PC-9 (cell line): ENCODE results near the gene HERC2. TPM values are rescaled to one million over a fixed set of nuclear protein-coding genes. Genes with fewer than 3 reads are reported as not detected.
"Not testable (repeated sequence)": the region's sequence is repeated elsewhere in the genome, so short reads cannot be mapped to it uniquely, and the experiment has no call there.

Experiments used
- BruUV-seq: library from RNA; stranded (reverse); fragments of 400-500 nt; replicated peaks from 2 replicates; lab custom pipeline; 2021; lab: Mats Ljungman, UMichigan
- CTCF ChIA-PET: fragments of 300-600 bp; sonication (Branson Sonifier 250); formaldehyde crosslinking; loops from one replicate; lab custom pipeline; 2022; ENCODE audit warnings: antibody characterized with exemption; lab: Charles Lee
- POLR2A ChIA-PET: fragments of 300-600 bp; sonication (Branson Sonifier 250); formaldehyde crosslinking; loops from one replicate; lab custom pipeline; 2022; ENCODE audit warnings: antibody characterized with exemption; ENCODE audit not compliant: unreplicated experiment; lab: Charles Lee
- DNase-seq, 2 experiments: peaks; one replicate each; pipeline versions ENCODE4 v3.0.0 to v3.0.0-alpha.2; 2015 to 2022; ENCODE audit warnings: mixed read lengths in 1 of 2
- H2AFZ ChIP-seq: fragments of 200-600 bp; sonication (generic); 2 replicates; pipeline ENCODE4 v1.8.1; 2017; ENCODE audit warnings: antibody characterized with exemption
- H3F3A ChIP-seq: fragments of 200-600 bp; sonication (generic); 2 replicates; pipeline ENCODE4 v1.8.1; 2017; ENCODE audit warnings: antibody characterized with exemption, mild to moderate bottlenecking, low read depth; ENCODE audit not compliant: insufficient read depth
- H3K27ac ChIP-seq: fragments of 200-600 bp; sonication (generic); 2 replicates; pipeline ENCODE4 v1.6.1; 2016; ENCODE audit warnings: mixed run types
- H3K27me3 ChIP-seq: fragments of 200-600 bp; sonication (generic); 2 replicates; pipeline ENCODE4 v1.6.1; 2016; ENCODE audit warnings: low read depth, mixed run types; ENCODE audit not compliant: insufficient read depth
- H3K36me3 ChIP-seq: fragments of 200-600 bp; sonication (generic); 2 replicates; pipeline ENCODE4 v1.6.1; 2016; ENCODE audit warnings: low read depth, mixed run types
- H3K4me1 ChIP-seq: fragments of 200-600 bp; sonication (generic); replicated peaks from 2 replicates; pipeline ENCODE4 v1.6.1; 2016; ENCODE audit warnings: mixed run types; ENCODE audit not compliant: insufficient read depth
- H3K4me2 ChIP-seq: fragments of 200-600 bp; sonication (generic); 2 replicates; pipeline ENCODE4 v1.6.1; 2017; ENCODE audit warnings: mixed run types
- H3K4me3 ChIP-seq: fragments of 200-600 bp; sonication (generic); 2 replicates; pipeline ENCODE4 v1.6.1; 2016; ENCODE audit warnings: mixed run types
- H3K79me2 ChIP-seq: fragments of 200-600 bp; sonication (generic); 2 replicates; pipeline ENCODE4 v1.6.1; 2017; ENCODE audit warnings: low read depth, mixed run types
- H3K9me2 ChIP-seq: fragments of 200-600 bp; sonication (generic); 2 replicates; pipeline ENCODE4 v1.8.1; 2017; ENCODE audit warnings: mild to moderate bottlenecking; ENCODE audit not compliant: insufficient read depth
- H3K9me3 ChIP-seq: fragments of 200-600 bp; sonication (generic); 2 replicates; pipeline ENCODE4 v1.8.1; 2016; ENCODE audit warnings: low read depth; ENCODE audit not compliant: insufficient read depth
- H4K20me1 ChIP-seq: fragments of 200-600 bp; sonication (generic); 2 replicates; pipeline ENCODE4 v1.8.1; 2017; ENCODE audit not compliant: insufficient read depth
- CTCF ChIP-seq: fragments of 200-600 bp; sonication (generic); conservative IDR thresholded peaks from 2 replicates; pipeline ENCODE4 v1.6.1; 2017; ENCODE audit warnings: mixed run types, antibody characterized with exemption, mild to moderate bottlenecking, moderate library complexity
- EZH2 ChIP-seq: fragments of 200-600 bp; sonication (generic); IDR thresholded peaks from 2 replicates; pipeline ENCODE4 v1.8.0; 2017; ENCODE audit warnings: antibody characterized with exemption, low read depth
- intact Hi-C: fragments of 100-400 bp; cut with micrococcal nuclease; formaldehyde crosslinking; loops from one replicate; pipeline ENCODE4 v1.10.0; 2022; ENCODE audit not compliant: unreplicated experiment
- total RNA-seq: library from RNA; stranded (reverse); gene quantifications from 2 replicates; pipeline ENCODE4 v1.2.3, GENCODE V29; 2021

Gene HERC2
- total RNA-seq, 1 experiment from 2014 or later: 49.7 TPM

GRCh38 chr15:28243399-28243798, 78.6 kb downstream of the HERC2 start:
- no peak for DNase-seq
- Histone ChIP-seq H3K9me2 (no peaks in the 10 kb centered on the region), H3K4me1 (no peaks in the 10 kb centered on the region), H3K27ac (no peak overlapping the region), H3F3A (no peaks in the 10 kb centered on the region), H4K20me1 (no peaks in the 10 kb centered on the region), H3K27me3 (no peaks in the 10 kb centered on the region), H3K4me2 (no peak overlapping the region), H3K36me3 (no peaks in the 10 kb centered on the region), H3K79me2 (no peaks in the 10 kb centered on the region), H3K9me3 (no peaks in the 10 kb centered on the region), H2AFZ (no peak overlapping the region), H3K4me3 (no peak overlapping the region)
- POLR2A ChIA-PET: no interaction called here
- intact Hi-C loops: no loop called here
- CTCF ChIA-PET: no interaction called here
- no peak for TF ChIP-seq EZH2
- no peak for TF ChIP-seq CTCF
- no TSS peak for BruUV-seq

DNA sequence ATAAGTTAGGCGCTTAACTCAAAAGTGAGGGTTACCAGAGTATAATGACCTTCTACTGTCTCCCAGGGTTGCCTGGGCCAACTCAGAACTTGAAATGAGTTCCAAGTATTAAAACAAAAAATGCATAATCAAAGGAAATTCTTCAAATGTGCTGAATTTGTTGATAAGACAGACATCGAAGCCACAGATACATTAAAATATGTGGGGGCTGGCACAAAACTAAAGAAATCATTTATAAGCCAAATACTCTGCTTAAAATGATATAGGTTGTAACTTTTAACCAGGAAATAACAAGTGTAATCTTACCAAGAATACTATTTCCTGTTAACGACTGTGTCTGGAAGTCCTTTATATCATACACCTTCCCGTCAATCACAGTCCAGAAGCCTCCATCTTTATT, 83.7 kb downstream of the HERC2 start:
- H3K79me2 ChIP-seq, CTCF ChIA-PET, H3K27ac ChIP-seq, H3F3A ChIP-seq, H3K9me2 ChIP-seq, H3K4me2 ChIP-seq, H3K27me3 ChIP-seq, DNase-seq, H3K9me3 ChIP-seq, intact Hi-C loops, BruUV-seq, H3K36me3 ChIP-seq, H4K20me1 ChIP-seq, H3K4me3 ChIP-seq, POLR2A ChIA-PET, H2AFZ ChIP-seq, H3K4me1 ChIP-seq: not testable (repeated sequence)

GRCh38 chr15:28231743-28232142, 90.2 kb downstream of the HERC2 start:
- H3K4me3 ChIP-seq, DNase-seq, CTCF ChIA-PET, H3K27me3 ChIP-seq, H3K9me3 ChIP-seq, H3F3A ChIP-seq, H3K79me2 ChIP-seq, H3K9me2 ChIP-seq, intact Hi-C loops, H4K20me1 ChIP-seq, H3K36me3 ChIP-seq, BruUV-seq, H3K27ac ChIP-seq, POLR2A ChIA-PET, H2AFZ ChIP-seq, H3K4me1 ChIP-seq, H3K4me2 ChIP-seq: not testable (repeated sequence)

DNA sequence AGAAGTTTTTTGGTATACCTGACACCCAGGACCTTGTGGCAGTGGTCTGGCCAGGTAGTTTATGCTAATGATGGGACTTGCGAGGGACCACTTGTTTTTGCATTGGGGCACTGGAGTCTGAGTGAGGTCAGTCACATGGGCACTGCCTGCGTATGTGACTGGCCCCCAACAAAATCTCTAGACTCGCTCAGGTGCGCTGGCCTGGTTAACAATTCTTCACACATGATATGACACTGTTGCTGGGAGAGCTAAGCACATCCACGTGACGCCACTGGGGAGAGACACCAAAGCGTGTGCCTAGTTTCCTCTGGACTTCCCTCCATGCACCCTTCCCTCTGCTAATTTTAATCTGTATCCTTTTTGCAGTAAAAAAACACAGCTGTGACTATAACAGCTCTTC, 90.6 kb downstream of the HERC2 start:
- BruUV-seq, POLR2A ChIA-PET, H3K4me2 ChIP-seq, intact Hi-C loops, H3K79me2 ChIP-seq, H3K27ac ChIP-seq, DNase-seq, CTCF ChIA-PET, H3F3A ChIP-seq, H3K27me3 ChIP-seq, H3K9me2 ChIP-seq, H2AFZ ChIP-seq, H3K4me3 ChIP-seq, H3K9me3 ChIP-seq, H4K20me1 ChIP-seq, H3K36me3 ChIP-seq, H3K4me1 ChIP-seq: not testable (repeated sequence)

GRCh38 chr15:28228990-28229640, 92.9 kb downstream of the HERC2 start:
- H3K27me3 ChIP-seq, intact Hi-C loops, H2AFZ ChIP-seq, POLR2A ChIA-PET, H3K9me3 ChIP-seq, H3K79me2 ChIP-seq, H3K4me3 ChIP-seq, H3F3A ChIP-seq, H3K9me2 ChIP-seq, H3K27ac ChIP-seq, H3K4me1 ChIP-seq, H4K20me1 ChIP-seq, CTCF ChIA-PET, BruUV-seq, DNase-seq, H3K4me2 ChIP-seq, H3K36me3 ChIP-seq: not testable (repeated sequence)
